ENCODE results near the gene TIMP4. TPM values are rescaled to one million over a fixed set of nuclear protein-coding genes. Genes with fewer than 3 reads are reported as not detected.

The TIMP4 gene
- total and polyA plus RNA-seq, 4 donors = 0.36 to 1.7 (median 0.76) TPM

DNA sequence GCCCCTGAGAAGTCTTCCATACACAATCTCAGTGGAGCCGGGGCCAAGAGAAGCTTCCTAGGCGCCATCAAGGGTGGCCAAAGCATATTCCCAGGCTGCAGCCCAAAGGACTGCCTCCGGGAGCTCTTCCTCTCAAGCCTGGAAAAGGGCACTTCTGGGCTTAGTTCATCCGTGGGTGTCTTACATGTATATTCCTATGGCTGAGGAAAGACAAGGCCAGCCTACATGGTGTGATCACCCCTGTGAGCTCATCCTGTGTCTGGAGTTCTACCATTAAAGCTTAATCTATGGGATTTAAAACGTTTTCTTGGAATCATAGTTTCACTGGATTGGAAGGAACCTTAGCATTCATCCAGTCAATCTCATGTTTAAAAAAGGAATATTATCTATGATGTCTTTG, 21.9 kb upstream of the TIMP4 start:
- 92% methylated on average over 5 of the region's 5 CpGs for WGBS
- H3K27ac ChIP-seq (ENCODE audit: low read depth in 1 of 2, low read length in 2 of 2) = no peak overlapping the region
- no peak for DNase-seq (ENCODE audit: low spot score)
- no peak overlapping the region for H3K9ac ChIP-seq (ENCODE audit: low read depth in 1 of 2, low read length in 2 of 2)
- H3K9me3 ChIP-seq (ENCODE audit: control insufficient read depth in 4 of 4, low read length in 3 of 4) = no peaks in the 10 kb centered on the region
- peaks cover 0 to 3% (median 0%) of the 10 kb centered on the region in 4 donors for H3K4me1 ChIP-seq (ENCODE audit: control insufficient read depth in 4 of 4, insufficient read depth in 4 of 4, low read length in 3 of 4)
- no peak overlapping the region for H3K4me3 ChIP-seq (ENCODE audit: low read depth in 1 of 3, low read length in 3 of 3)
- no peak for TF ChIP-seq YY1 (IDR thresholded peaks at IDR 0.05)
- no peak for TF ChIP-seq NR2F2 (IDR thresholded peaks at IDR 0.05)
- TF ChIP-seq, protein P1, sequence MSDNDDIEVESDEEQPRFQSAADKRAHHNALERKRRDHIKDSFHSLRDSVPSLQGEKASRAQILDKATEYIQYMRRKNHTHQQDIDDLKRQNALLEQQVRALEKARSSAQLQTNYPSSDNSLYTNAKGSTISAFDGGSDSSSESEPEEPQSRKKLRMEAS (IDR thresholded peaks at IDR 0.05) = no peak
- no peak for TF ChIP-seq EGR1 (IDR thresholded peaks at IDR 0.05; ENCODE audit: low read depth in 2 of 2)
- TF ChIP-seq FOXA2 (IDR thresholded peaks at IDR 0.05) = no peak
- TF ChIP-seq, protein P2, sequence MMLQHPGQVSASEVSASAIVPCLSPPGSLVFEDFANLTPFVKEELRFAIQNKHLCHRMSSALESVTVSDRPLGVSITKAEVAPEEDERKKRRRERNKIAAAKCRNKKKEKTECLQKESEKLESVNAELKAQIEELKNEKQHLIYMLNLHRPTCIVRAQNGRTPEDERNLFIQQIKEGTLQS (IDR thresholded peaks at IDR 0.05) = no peak
- TF ChIP-seq TAF1 (conservative IDR thresholded peaks at IDR 0.05) = no peak
- TF ChIP-seq, protein P3, sequence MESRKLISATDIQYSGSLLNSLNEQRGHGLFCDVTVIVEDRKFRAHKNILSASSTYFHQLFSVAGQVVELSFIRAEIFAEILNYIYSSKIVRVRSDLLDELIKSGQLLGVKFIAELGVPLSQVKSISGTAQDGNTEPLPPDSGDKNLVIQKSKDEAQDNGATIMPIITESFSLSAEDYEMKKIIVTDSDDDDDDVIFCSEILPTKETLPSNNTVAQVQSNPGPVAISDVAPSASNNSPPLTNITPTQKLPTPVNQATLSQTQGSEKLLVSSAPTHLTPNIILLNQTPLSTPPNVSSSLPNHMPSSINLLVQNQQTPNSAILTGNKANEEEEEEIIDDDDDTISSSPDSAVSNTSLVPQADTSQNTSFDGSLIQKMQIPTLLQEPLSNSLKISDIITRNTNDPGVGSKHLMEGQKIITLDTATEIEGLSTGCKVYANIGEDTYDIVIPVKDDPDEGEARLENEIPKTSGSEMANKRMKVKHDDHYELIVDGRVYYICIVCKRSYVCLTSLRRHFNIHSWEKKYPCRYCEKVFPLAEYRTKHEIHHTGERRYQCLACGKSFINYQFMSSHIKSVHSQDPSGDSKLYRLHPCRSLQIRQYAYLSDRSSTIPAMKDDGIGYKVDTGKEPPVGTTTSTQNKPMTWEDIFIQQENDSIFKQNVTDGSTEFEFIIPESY (IDR thresholded peaks at IDR 0.05) = no peak
- TF ChIP-seq JUND (IDR thresholded peaks at IDR 0.05) = no peak
- no peak for TF ChIP-seq RXRA (IDR thresholded peaks at IDR 0.05)
- no peak for TF ChIP-seq RAD21 (IDR thresholded peaks at IDR 0.05)
- no peak for TF ChIP-seq FOXA1 (IDR thresholded peaks at IDR 0.05)
- no peak for TF ChIP-seq GABPA (IDR thresholded peaks at IDR 0.05 in 1 of 2, conservative IDR thresholded peaks at IDR 0.05 in 1 of 2)
- TF ChIP-seq, protein P4, sequence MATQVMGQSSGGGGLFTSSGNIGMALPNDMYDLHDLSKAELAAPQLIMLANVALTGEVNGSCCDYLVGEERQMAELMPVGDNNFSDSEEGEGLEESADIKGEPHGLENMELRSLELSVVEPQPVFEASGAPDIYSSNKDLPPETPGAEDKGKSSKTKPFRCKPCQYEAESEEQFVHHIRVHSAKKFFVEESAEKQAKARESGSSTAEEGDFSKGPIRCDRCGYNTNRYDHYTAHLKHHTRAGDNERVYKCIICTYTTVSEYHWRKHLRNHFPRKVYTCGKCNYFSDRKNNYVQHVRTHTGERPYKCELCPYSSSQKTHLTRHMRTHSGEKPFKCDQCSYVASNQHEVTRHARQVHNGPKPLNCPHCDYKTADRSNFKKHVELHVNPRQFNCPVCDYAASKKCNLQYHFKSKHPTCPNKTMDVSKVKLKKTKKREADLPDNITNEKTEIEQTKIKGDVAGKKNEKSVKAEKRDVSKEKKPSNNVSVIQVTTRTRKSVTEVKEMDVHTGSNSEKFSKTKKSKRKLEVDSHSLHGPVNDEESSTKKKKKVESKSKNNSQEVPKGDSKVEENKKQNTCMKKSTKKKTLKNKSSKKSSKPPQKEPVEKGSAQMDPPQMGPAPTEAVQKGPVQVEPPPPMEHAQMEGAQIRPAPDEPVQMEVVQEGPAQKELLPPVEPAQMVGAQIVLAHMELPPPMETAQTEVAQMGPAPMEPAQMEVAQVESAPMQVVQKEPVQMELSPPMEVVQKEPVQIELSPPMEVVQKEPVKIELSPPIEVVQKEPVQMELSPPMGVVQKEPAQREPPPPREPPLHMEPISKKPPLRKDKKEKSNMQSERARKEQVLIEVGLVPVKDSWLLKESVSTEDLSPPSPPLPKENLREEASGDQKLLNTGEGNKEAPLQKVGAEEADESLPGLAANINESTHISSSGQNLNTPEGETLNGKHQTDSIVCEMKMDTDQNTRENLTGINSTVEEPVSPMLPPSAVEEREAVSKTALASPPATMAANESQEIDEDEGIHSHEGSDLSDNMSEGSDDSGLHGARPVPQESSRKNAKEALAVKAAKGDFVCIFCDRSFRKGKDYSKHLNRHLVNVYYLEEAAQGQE (IDR thresholded peaks at IDR 0.05) = no peak
- no peak for TF ChIP-seq HNF4G (IDR thresholded peaks at IDR 0.05)
- TF ChIP-seq HNF4A (conservative IDR thresholded peaks at IDR 0.05) = no peak
- no peak for TF ChIP-seq CTCF (IDR thresholded peaks at IDR 0.05; ENCODE audit: low read depth, low read length, missing input control)
- no peaks in the 10 kb centered on the region for H3K27me3 ChIP-seq (ENCODE audit: control insufficient read depth in 4 of 4, insufficient read depth in 4 of 4, low read length in 3 of 4)
- H3K36me3 ChIP-seq (ENCODE audit: control insufficient read depth in 4 of 4, insufficient read depth in 3 of 4, low read depth in 1 of 4, low read length in 3 of 4) = no peaks in the 10 kb centered on the region

Data from liver (tissue), 9 donors.